Heart left ventricle (tissue), 16 donors: ENCODE measurements around the gene RPL27A. TPM values are rescaled to one million over a fixed set of nuclear protein-coding genes. Genes with fewer than 3 reads are reported as not detected.

Experiments
- ATAC-seq, 4 donors: fragments of 200-7000 bp; cut with Tn5 transposase; one replicate each; pipeline ENCODE4 v1.9.1; 2020 to 2022; ENCODE audit warnings: moderate library complexity in 4 of 4, mild to moderate bottlenecking in 3 of 4, moderate number of reproducible peaks in 1 of 4
- DNase-seq, 5 donors: peaks; one replicate each; pipeline ENCODE4 v3.0.0-alpha.2; 2020
- H3K27ac ChIP-seq, 12 donors: fragments of 200-600 bp; sonication (generic) in 4 of 12; one replicate each; pipeline versions ENCODE4 v1.5.0 to v1.8.0; 2016 to 2022; ENCODE audit warnings: mild to moderate bottlenecking in 2 of 12
- H3K27me3 ChIP-seq, 9 donors: fragments of 200-600 bp; sonication (generic) in 2 of 9; one replicate each; pipeline versions ENCODE4 v1.5.1 to v1.8.0; 2016 to 2022; ENCODE audit warnings: mild to moderate bottlenecking in 3 of 9
- H3K36me3 ChIP-seq, 9 donors: fragments of 200-600 bp; sonication (generic) in 2 of 9; one replicate each; pipeline versions ENCODE4 v1.5.0 to v1.8.0; 2018 to 2022; ENCODE audit warnings: mild to moderate bottlenecking in 2 of 9
- H3K4me1 ChIP-seq, 12 donors: fragments of 200-600 bp; sonication (generic) in 4 of 12; one replicate each; pipeline versions ENCODE4 v1.5.0 to v1.8.0; 2016 to 2022; ENCODE audit warnings: mild to moderate bottlenecking in 3 of 12
- H3K4me3 ChIP-seq, 12 donors: fragments of 200-600 bp; sonication (generic) in 4 of 12; one replicate each; pipeline versions ENCODE4 v1.5.0 to v1.8.0; 2017 to 2022; ENCODE audit warnings: mild to moderate bottlenecking in 9 of 12, moderate library complexity in 4 of 12
- H3K9me3 ChIP-seq, 12 donors: fragments of 200-600 bp; sonication (generic) in 4 of 12; one replicate each; pipeline versions ENCODE4 v1.5.0 to v1.8.0; 2016 to 2022; ENCODE audit warnings: mild to moderate bottlenecking in 1 of 12
- CTCF ChIP-seq, 12 donors: fragments of 200-600 bp; sonication (generic) in 4 of 12; IDR thresholded peaks; one replicate each; pipeline versions ENCODE4 v1.5.0 to v1.8.0; 2018 to 2022; ENCODE audit warnings: antibody characterized with exemption in 12 of 12, mild to moderate bottlenecking in 5 of 12
- POLR2A ChIP-seq, 2 donors: fragments of 450-650 bp; IDR thresholded peaks; one replicate each; pipeline ENCODE4 v1.6.1; 2017; ENCODE audit warnings: antibody characterized with exemption in 2 of 2, mild to moderate bottlenecking in 2 of 2, moderate library complexity in 2 of 2
- WGBS, 4 donors: extraction: QIAGEN DNeasy Blood & Tissue Kit in 2 of 4; methylation state at CpG; one replicate each; pipeline versions ENCODE4 v1.1.5 to v1.1.7; 2013 to 2018; 5-methylcytosine and 5-hydroxymethylcytosine counted together
- intact Hi-C, 10 donors: fragments of 100-400 bp; cut with DNase I; formaldehyde crosslinking; loops; one replicate each; pipeline versions ENCODE4 v1.11.1 to v1.14.2; 2022
- polyA plus RNA-seq, 2 donors: library from polyadenylated mRNA; stranded (reverse); fragments of 200-250 nt; gene quantifications; one replicate each; pipeline ENCODE4 v1.2.3, GENCODE V29; 2013
- total RNA-seq, 9 donors: library from RNA; depleted of rRNA in 2 of 9; stranded (reverse); fragments of >200 nt in 2 of 9; fragmentation: NEBNext Ultra II Directional in 3 of 9; extraction: Animal tissue kit (Norgen Biotek cat#: 25700) in 3 of 9; gene quantifications; one replicate each; pipeline versions ENCODE4 v1.1.0 to v1.2.4, GENCODE V29; 2016 to 2023
- donor health status: ischemic (EF 13 %, LVEDD 7.1; RV severe dilation, severe dysfunction).
- donor health status: healthy with polysubstance abuse.
- donor health status: DM: no; HTN: yes; CAD: no.
- donor health status: DM: no; HTN: no; CAD: no.
- donor health status: ischemic (EF 25% LVEDD 6.9; RV normal size, moderate dysfunction).
- donor health status: ischemic (EF 25% LVEDD 5.7; RV mildly dilated, moderate dysfunction).
- donor health status: healthy.
- donor health status: DM: yes; HTN: yes; CAD: no.
- donor health status: ischemic (EF 35%, LVEDD 5.7; RV mildly dilated, moderate dysfunction).
- donor health status: nonischemic (EF 11% LVEDD 7.7; RV severe dilation, severe dysfunction).
- donor health status: DM: yes; HTN: yes; CAD: no.
- donor health status: PGD.
- donor health status: ischemic (EF 29% LVEDD 5.4; RV normal size, mild dysfunction).
- donor health status: nonischemic (EF 23%, LVEDD 6.1; RV moderate dilation, normal function).

The RPL27A gene
- total and polyA plus RNA-seq, 11 donors: 299 to 2,980 (median 471) TPM

- Histone ChIP-seq H3K9me3 (no peaks in the 10 kb centered on the region), H3K27me3 (no peaks in the 10 kb centered on the region), H3K4me3 (no peak overlapping the region), H3K4me1 (peaks cover 0 to 7% (median 0%) of the 10 kb centered on the region in 12 donors), H3K36me3 (peaks cover 0 to 29% (median 0%) of the 10 kb centered on the region in 9 donors), H3K27ac (no peak overlapping the region)
- ATAC-seq: no peak
- WGBS, 4 donors: 66 to 88% (median 77%) methylated on average over 4 of the region's 4 CpGs
- DNase-seq: no peak
- intact Hi-C loops: no loop called here
- no peak for TF ChIP-seq CTCF (IDR thresholded peaks at IDR 0.05)
- TF ChIP-seq POLR2A (IDR thresholded peaks at IDR 0.05): no peak
Observed at GRCh38 chr11:8654503-8654902, 28.1 kb upstream of the RPL27A start.

DNA sequence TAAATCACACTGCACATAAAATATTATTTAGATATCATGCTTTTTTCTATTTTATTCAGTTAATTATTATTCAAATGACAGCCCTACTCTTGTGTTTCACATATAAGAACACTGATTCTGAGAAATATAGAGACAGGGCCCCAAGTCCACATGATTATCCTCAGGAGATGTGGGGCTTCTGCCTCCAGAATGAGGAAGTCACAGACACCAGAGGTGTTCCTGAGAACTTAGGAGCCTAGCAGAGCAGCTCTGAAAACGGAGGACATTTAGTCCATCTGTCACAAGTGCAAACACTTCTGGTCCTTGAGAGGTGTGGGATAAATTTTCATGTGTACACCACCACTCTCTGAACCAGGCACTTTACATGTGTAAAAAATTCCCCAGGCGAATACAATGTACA, 26.3 kb upstream of the RPL27A start:
- no peak for ATAC-seq
- H3K36me3 ChIP-seq: peaks cover 0 to 13% (median 0%) of the 10 kb centered on the region in 9 donors
- intact Hi-C loops: no loop called here
- 89 to 92% (median 90%) methylated on average over 2 of the region's 2 CpGs for WGBS, 4 donors
- no peaks in the 10 kb centered on the region for H3K27me3 ChIP-seq
- no peak for DNase-seq
- H3K27ac ChIP-seq: no peak overlapping the region
- H3K4me3 ChIP-seq: no peak overlapping the region
- no peaks in the 10 kb centered on the region for H3K9me3 ChIP-seq
- no peak for TF ChIP-seq CTCF (IDR thresholded peaks at IDR 0.05)
- no peak for TF ChIP-seq POLR2A (IDR thresholded peaks at IDR 0.05)
- H3K4me1 ChIP-seq: peaks cover 0 to 7% (median 0%) of the 10 kb centered on the region in 12 donors

- peaks cover 0 to 7% (median 0%) of the 10 kb centered on the region in 12 donors for H3K4me1 ChIP-seq
- ATAC-seq: peak in 3 of 4 donors; percentile 42 to 52 (median 46)
- no peak for DNase-seq
- 62 to 73% (median 66%) methylated on average over 15 of the region's 15 CpGs for WGBS, 4 donors
- peaks cover 0 to 11% (median 0%) of the 10 kb centered on the region in 9 donors for H3K36me3 ChIP-seq
- H3K27ac ChIP-seq: peak overlapping the region in 1 of 12 donors; percentile 23
- peak overlapping the region in 5 of 12 donors; percentile 6 to 38 (median 21) for H3K4me3 ChIP-seq
- H3K27me3 ChIP-seq: no peaks in the 10 kb centered on the region
- no peak for TF ChIP-seq POLR2A (IDR thresholded peaks at IDR 0.05)
- no peak for TF ChIP-seq CTCF (IDR thresholded peaks at IDR 0.05)
- H3K9me3 ChIP-seq: no peaks in the 10 kb centered on the region
- intact Hi-C loops: no loop called here
Observed at GRCh38 chr11:8658321-8659057, 24.1 kb upstream of the RPL27A start.

DNA sequence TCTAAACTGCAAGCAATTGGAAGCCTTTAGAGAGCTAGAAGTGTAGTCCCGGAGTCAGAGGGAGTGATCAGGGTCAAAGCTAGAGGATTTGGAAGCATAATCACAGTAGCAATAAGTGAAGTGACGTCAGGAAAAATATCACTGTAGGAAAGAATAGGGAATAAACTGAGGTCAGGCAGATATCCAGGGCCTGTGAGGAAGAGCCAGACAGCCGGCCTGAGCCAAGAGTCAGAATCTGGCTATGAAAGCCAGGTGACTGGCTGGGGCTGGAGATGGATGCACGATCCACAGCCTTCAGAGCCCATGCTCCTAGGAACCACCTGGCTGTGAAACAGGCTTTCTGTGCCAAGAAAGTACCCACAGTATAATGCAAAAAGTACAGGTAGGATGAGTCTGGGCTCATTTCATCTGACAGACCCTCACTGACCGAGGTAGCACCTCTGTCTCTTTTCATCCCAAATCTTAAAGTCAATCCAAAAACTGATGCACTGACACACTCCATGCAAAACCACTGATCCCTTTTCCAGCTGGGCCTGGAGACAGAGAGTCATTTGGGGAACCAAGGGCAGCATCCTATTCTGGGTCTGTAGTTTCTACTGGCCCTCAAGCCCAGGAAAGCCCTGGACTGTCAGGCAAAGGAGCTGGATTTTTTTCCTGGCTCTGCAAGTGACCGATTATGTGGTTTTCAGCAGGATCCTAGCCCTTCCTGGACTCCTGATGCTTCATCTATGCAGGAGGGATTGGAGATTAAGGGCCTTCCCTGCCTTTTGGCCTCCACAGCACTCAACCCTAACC, 21.4 kb upstream of the RPL27A start:
- H3K4me1 ChIP-seq: peaks cover 0 to 7% (median 0%) of the 10 kb centered on the region in 12 donors
- intact Hi-C loops: no loop called here
- WGBS, 4 donors: 80 to 90% (median 88%) methylated on average over 6 of the region's 6 CpGs
- peaks cover 0 to 11% (median 0%) of the 10 kb centered on the region in 9 donors for H3K36me3 ChIP-seq
- no peaks in the 10 kb centered on the region for H3K9me3 ChIP-seq
- TF ChIP-seq CTCF (IDR thresholded peaks at IDR 0.05): no peak
- no peak for TF ChIP-seq POLR2A (IDR thresholded peaks at IDR 0.05)
- DNase-seq (no peak), ATAC-seq (no peak)
- H3K4me3 ChIP-seq: no peak overlapping the region
- H3K27me3 ChIP-seq: no peaks in the 10 kb centered on the region
- no peak overlapping the region for H3K27ac ChIP-seq
